Endothelial cell of umbilical vein (primary cell): ENCODE data around the gene KIF6. TPM values are rescaled to one million over a fixed set of nuclear protein-coding genes. Genes with fewer than 3 reads are reported as not detected.

Source experiments
- BruUV-seq: library from RNA; stranded (reverse); fragments of 400-500 nt; replicated peaks from 2 replicates; lab custom pipeline; 2021; lab: Mats Ljungman, UMichigan
- CTCF ChIA-PET: fragments of 300-600, 350-600 bp; sonication (Branson Sonifier 250); formaldehyde crosslinking; loops from one replicate; lab custom pipeline; 2021; ENCODE audit warnings: antibody characterized with exemption, inconsistent platforms; lab: Charles Lee
- POLR2A ChIA-PET: fragments of 300-600, 350-600 bp; sonication (Branson Sonifier 250); formaldehyde crosslinking; loops from one replicate; lab custom pipeline; 2021; ENCODE audit warnings: antibody characterized with exemption, inconsistent platforms; lab: Charles Lee
- DNase-seq: peaks from one replicate; pipeline ENCODE4 v3.0.0-alpha.2; 2011; ENCODE audit warnings: low read depth, low spot score
- FAIRE-seq: peaks from 2 replicates; lab custom pipeline; 2011; peaks lifted over from hg19 to GRCh38; lab: Jason Lieb, UNC
- H2AFZ ChIP-seq: 2 replicates; pipeline ENCODE4 v1.6.0; 2012; ENCODE audit warnings: low read depth, low read length, control low read depth, inconsistent platforms
- H3K27ac ChIP-seq: 2 replicates; pipeline ENCODE4 v1.5.1; 2011; ENCODE audit warnings: low read depth, mild to moderate bottlenecking, control low read depth, low read length, moderate library complexity; ENCODE audit not compliant: insufficient read depth
- H3K27me3 ChIP-seq, 2 experiments: 2 replicates each; pipeline versions ENCODE4 v1.6.0 to v1.6.1; 2011; ENCODE audit warnings: low read length in 2 of 2, mixed read lengths in 1 of 2; ENCODE audit not compliant: control insufficient read depth in 2 of 2, insufficient read depth in 2 of 2
- H3K36me3 ChIP-seq, 2 experiments: 2 replicates in 1 of 2; 3 replicates in 1 of 2; pipeline ENCODE4 v1.5.1; 2011; ENCODE audit warnings: low read length in 2 of 2, mild to moderate bottlenecking in 1 of 2, moderate library complexity in 1 of 2; ENCODE audit not compliant: control insufficient read depth in 2 of 2, insufficient read depth in 2 of 2; ENCODE audit errors: extremely low read depth in 1 of 2
- H3K4me1 ChIP-seq: 3 replicates; pipeline ENCODE4 v1.5.1; 2011; ENCODE audit warnings: mild to moderate bottlenecking, low read length; ENCODE audit not compliant: control insufficient read depth, insufficient read depth; ENCODE audit errors: extremely low read depth
- H3K4me2 ChIP-seq: 2 replicates; pipeline ENCODE4 v1.6.1; 2011; ENCODE audit warnings: low read length, control low read depth, mixed read lengths; ENCODE audit not compliant: insufficient read depth
- H3K4me3 ChIP-seq, 3 experiments: fragments of 200-600 bp in 1 of 3; sonication (generic), shearing (Covaris generic) in 1 of 3; replicated peaks in 1 of 3; 2 replicates each; pipeline ENCODE4 v1.5.1; 2011 to 2016; ENCODE audit warnings: control low read depth in 3 of 3, low read length in 3 of 3, mild to moderate bottlenecking in 2 of 3, inconsistent platforms in 1 of 3, low read depth in 1 of 3, moderate library complexity in 1 of 3; ENCODE audit not compliant: insufficient read depth in 1 of 3
- H3K79me2 ChIP-seq: 2 replicates; pipeline ENCODE4 v1.6.0; 2012; ENCODE audit warnings: low read length, inconsistent platforms; ENCODE audit not compliant: control insufficient read depth, insufficient read depth
- H3K9ac ChIP-seq: replicated peaks from 2 replicates; pipeline ENCODE3; 2011; ENCODE audit warnings: low read length, control low read depth; ENCODE audit not compliant: insufficient read depth; ENCODE audit errors: extremely low read depth
- H3K9me1 ChIP-seq: replicated peaks from 3 replicates; pipeline ENCODE4 v1.6.0; 2011; ENCODE audit warnings: mild to moderate bottlenecking, low read length; ENCODE audit not compliant: control insufficient read depth, insufficient read depth; ENCODE audit errors: extremely low read depth
- H3K9me3 ChIP-seq: replicated peaks from 2 replicates; pipeline ENCODE4 v1.5.1; 2012; ENCODE audit warnings: low read length, inconsistent platforms; ENCODE audit not compliant: control insufficient read depth, insufficient read depth
- H4K20me1 ChIP-seq: replicated peaks from 2 replicates; pipeline ENCODE3; 2011; ENCODE audit warnings: mild to moderate bottlenecking, low read length; ENCODE audit not compliant: control insufficient read depth, insufficient read depth; ENCODE audit errors: extremely low read depth
- FOS ChIP-seq: IDR thresholded peaks from 2 replicates; pipeline ENCODE4 v1.6.1; 2011; ENCODE audit warnings: mild to moderate bottlenecking, low read length, moderate library complexity, borderline replicate concordance; ENCODE audit not compliant: insufficient read depth
- MYC ChIP-seq: IDR thresholded peaks from one replicate; pipeline ENCODE4 v1.6.1; 2011; ENCODE audit warnings: mild to moderate bottlenecking, low read depth, low read length
- dilution Hi-C: fragments of 300-500 bp; cut with MboI; formaldehyde crosslinking; loops from one replicate; pipeline ENCODE4 v1.15.0; 2019; ENCODE audit warnings: low sequenced_read_pairs; ENCODE audit not compliant: extremely low pct_ligation_motif_present
- intact Hi-C: fragments of 100-400 bp; cut with micrococcal nuclease; formaldehyde crosslinking; loops from one replicate; pipeline ENCODE4 v1.10.0; 2022
- polyA plus RNA-seq, 4 experiments: library from polyadenylated mRNA; depleted of rRNA in 3 of 4; stranded (reverse) in 3 of 4; unstranded in 1 of 4; fragments of >200 nt; gene quantifications; 2 replicates each; pipeline versions ENCODE4 v1.2.1 to v1.2.3, GENCODE V29; 2011 to 2012; ENCODE audit warnings: missing spikeins in 1 of 4
- small RNA-seq: library from RNA; depleted of rRNA; stranded (forward); fragments of <200 nt; gene quantifications from one replicate; pipeline ENCODE3, GENCODE V24; 2012; ENCODE audit warnings: low replicate concordance, low read depth; ENCODE audit not compliant: insufficient read depth, insufficient read length
- total RNA-seq: library from RNA; stranded (reverse); gene quantifications from 2 replicates; pipeline ENCODE4 v1.2.3, GENCODE V29; 2021

The KIF6 gene
- total and polyA plus RNA-seq, 2 donors (not counting 3 experiments of a cell fraction or from before 2014, with no cell fraction given): not detected

DNA sequence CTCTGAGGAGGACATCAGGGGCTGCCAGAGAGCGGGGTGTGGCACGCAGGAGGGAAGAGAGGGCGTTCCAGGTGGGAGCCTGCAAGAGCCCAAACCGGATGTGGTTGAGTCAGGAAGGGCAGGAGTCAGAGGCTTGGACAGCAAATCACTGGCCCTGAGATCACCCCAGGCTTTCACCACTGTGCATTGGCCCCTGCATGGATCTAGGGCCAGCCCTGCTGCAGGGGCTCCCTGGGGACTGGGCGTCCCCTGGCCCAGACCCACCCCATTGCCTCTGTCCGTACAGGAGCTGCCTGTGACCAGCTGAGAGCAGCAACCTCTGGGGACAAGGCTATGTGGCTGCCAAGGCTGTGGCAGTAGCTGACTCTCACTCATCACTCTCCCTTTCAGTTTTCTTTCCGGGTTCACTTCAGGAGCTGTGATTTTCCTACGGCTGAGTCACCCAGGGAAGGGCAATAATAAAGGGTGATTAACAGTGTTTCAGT lies 444.9 kb downstream of the KIF6 start:
- FAIRE-seq (no peak), DNase-seq (no peak)
- Histone ChIP-seq H3K27ac (no peak overlapping the region), H4K20me1 (no peaks in the 10 kb centered on the region), H3K27me3 (no peaks in the 10 kb centered on the region), H3K4me3 (no peak overlapping the region), H3K9ac (no peak overlapping the region), H3K9me3 (no peaks in the 10 kb centered on the region), H2AFZ (no peak overlapping the region), H3K4me1 (no peaks in the 10 kb centered on the region), H3K79me2 (no peaks in the 10 kb centered on the region), H3K4me2 (no peak overlapping the region), H3K36me3 (no peaks in the 10 kb centered on the region), H3K9me1 (no peaks in the 10 kb centered on the region)
- TF ChIP-seq FOS: peak; percentile 36
- no peak for TF ChIP-seq MYC
- BruUV-seq: no TSS peak
- dilution Hi-C loops (no loop called here), intact Hi-C loops (no loop called here)
- CTCF ChIA-PET: interaction anchor here (0.7 kb wide), 1 partner anchor 23 kb away, joined by 3 read pairs; no protein-coding TSS in a partner anchor
- POLR2A ChIA-PET: no interaction called here

Small RNA genes within 50 kb of the gene (small RNA-seq; reads per million reads assigned to genes)
- gene RNU1-54P: not detected

Other genes starting within 250 kb of the KIF6 start
- 0.18 and 0.42 TPM in 2 replicates for gene DAAM2, start 67.0 kb upstream of the KIF6 start, total RNA-seq
- gene DAAM2, start 67.0 kb upstream of the KIF6 start, polyA plus RNA-seq: 0.44 and 0.46 TPM in 2 replicates
- gene MOCS1, start 209.1 kb upstream of the KIF6 start, total RNA-seq: 10.3 and 12.8 TPM in 2 replicates
- 7.3 and 8.3 TPM in 2 replicates for gene MOCS1, start 209.1 kb upstream of the KIF6 start, polyA plus RNA-seq